Activated CD4-positive, alpha-beta T cell treated with anti-CD3 and anti-CD28 coated beads for 36 hours (primary cell): Measurements from ENCODE around the gene LUZP1. TPM values are rescaled to one million over a fixed set of nuclear protein-coding genes. Genes with fewer than 3 reads are reported as not detected.

Experiments
- ATAC-seq: fragments of 200-7000 bp; cut with Tn5 transposase; one replicate; pipeline ENCODE4 v1.10.0; 2021; ENCODE audit warnings: mild to moderate bottlenecking, moderate library complexity
- CTCF ChIA-PET: fragments of 350-600 bp; sonication (Branson Sonifier 250); formaldehyde crosslinking; loops from one replicate; lab custom pipeline; 2021; ENCODE audit warnings: antibody characterized with exemption; lab: Charles Lee
- POLR2A ChIA-PET: fragments of 350-600 bp; sonication (Branson Sonifier 250); formaldehyde crosslinking; loops from one replicate; lab custom pipeline; 2021; ENCODE audit warnings: antibody characterized with exemption, inconsistent platforms; lab: Charles Lee
- DNase-seq: peaks from one replicate; pipeline ENCODE4 v3.0.0-alpha.2; 2020
- H3K27ac Mint-ChIP-seq: one replicate; pipeline ENCODE4 v1.8.0; 2021; ENCODE audit warnings: mixed read lengths
- H3K27me3 Mint-ChIP-seq: one replicate; pipeline ENCODE4 v1.8.0; 2021; ENCODE audit warnings: mixed read lengths
- H3K36me3 Mint-ChIP-seq: one replicate; pipeline ENCODE4 v1.8.0; 2021; ENCODE audit warnings: low read depth, mixed read lengths
- H3K4me1 Mint-ChIP-seq: one replicate; pipeline ENCODE4 v1.8.0; 2021; ENCODE audit warnings: mixed read lengths
- H3K4me3 Mint-ChIP-seq: one replicate; pipeline ENCODE4 v1.8.0; 2021; ENCODE audit warnings: mild to moderate bottlenecking, moderate library complexity, mixed read lengths
- H3K9me3 Mint-ChIP-seq: one replicate; pipeline ENCODE4 v1.8.0; 2021; ENCODE audit warnings: low read depth, mixed read lengths
- intact Hi-C, 2 experiments: fragments of 100-400 bp; cut with DNase I in 1 of 2; cut with micrococcal nuclease in 1 of 2; formaldehyde crosslinking; loops; one replicate each; pipeline versions ENCODE4 v1.14.2 to v1.15.1; 2022 to 2024; cut with DNase I, micrococcal nuclease
- total RNA-seq, 2 experiments: library from RNA; stranded (reverse); gene quantifications; one replicate each; pipeline ENCODE4 v1.2.3, GENCODE V29; 2021

Gene LUZP1
- total RNA-seq = 10 to 100 TPM; 13.2 to 13.6 TPM

DNA sequence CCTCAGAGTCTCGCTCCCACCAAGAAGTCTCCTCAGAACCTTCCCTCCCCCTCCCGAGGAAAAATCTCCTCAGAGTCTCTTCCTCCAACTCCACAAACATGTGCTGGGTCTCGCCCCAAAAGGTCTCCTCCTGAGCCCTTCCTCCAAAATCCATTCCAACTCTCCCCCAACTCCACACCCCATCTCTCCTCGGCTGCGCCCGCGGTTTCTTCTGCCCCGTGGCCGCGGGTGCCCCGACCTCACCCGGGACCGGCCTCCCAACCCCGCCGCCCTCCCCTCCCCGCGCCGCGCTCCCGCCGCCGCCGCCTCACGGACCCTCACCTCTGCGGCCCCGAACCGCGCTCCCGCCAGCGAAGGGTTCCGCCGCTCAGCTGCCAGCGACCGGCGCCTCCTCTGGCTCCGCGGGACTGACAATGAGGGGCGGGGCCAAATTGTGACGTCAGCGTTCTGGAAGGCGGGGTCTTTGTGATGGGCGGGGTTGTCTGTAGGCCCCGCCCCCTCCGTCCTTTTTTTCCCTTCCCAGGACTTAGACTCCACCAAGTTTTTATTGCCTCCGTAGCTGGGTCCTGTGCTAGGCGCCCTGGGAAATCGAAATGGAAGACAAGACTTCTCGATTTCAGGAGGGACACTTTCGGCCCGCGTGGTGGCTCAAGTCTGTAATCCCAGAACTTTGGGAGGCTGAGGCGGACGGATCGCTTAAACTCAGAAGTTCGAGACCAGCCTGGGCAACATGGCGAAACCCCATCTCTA lies at the start of gene LUZP1:
Gene LUZP1 (minus strand): TSS at position 412 of the 750 bp plus-strand sequence.
- DNase-seq (peak; percentile 94), ATAC-seq (peak; percentile 85)
- ChIA-PET CTCF (interaction anchor here (0.6 to 2.1 kb wide), 3 partner anchors 9 to 288 kb away, joined by 3 to 9 read pairs (median 3); no protein-coding TSS in a partner anchor), POLR2A (no interaction called here)
- H3K27me3 Mint-ChIP-seq = no peaks in the 10 kb centered on the region
- no peaks in the 10 kb centered on the region for H3K9me3 Mint-ChIP-seq
- H3K4me1 Mint-ChIP-seq = peaks cover 27% of the 10 kb centered on the region
- H3K4me3 Mint-ChIP-seq = peak within 1 kb of the TSS; percentile 97
- H3K36me3 Mint-ChIP-seq = no peaks in the 10 kb centered on the region
- intact Hi-C loops = loop anchor here (1.0 to 5.0 kb wide), 9 partner anchors 20 to 632 kb away; partner anchors contain the start of genes KDM1A (in 2 of the 2), GALE (in 1 of the 2), RPL11 (in 1 of the 2) and TEX46 (in 1 of the 2)
- peak within 1 kb of the TSS; percentile 86 for H3K27ac Mint-ChIP-seq

DNA sequence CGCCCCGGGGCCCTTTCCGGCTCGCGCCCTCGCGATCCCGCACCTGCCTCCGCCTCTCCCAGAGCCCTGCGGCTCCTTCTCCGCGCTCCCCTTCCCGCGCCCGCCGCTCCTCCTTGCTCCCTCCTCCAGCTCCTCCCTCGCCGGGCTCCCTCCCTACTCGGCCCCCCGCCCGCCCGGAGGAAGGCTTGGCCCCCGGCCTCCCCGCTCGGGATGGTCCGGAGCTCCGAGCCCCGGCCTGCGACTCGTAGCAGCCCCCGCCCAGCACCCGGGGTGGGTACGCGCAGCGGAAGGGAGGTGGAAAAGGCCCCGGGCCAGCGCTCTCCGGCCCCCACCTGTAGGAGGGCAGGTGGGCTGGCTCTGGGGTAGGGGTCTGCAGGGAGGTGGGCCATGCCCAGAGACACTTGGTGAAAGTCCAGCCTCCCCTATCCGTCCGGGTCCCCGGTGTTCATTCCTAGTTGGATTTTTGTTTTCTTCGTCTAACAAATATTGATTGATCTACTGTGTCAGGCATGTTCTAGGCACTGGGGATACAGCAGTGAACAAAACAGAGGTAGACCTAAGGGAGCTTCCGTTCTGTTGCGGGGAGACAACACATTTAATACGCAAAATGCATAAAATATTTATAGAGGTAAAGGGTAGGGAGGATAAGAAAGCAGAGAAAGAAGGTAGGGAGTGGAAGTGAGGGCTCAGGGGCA lies 48.9 kb upstream of the LUZP1 start, which contains the start of gene HTR1D:
Gene HTR1D (minus strand): TSS at position 82 of the 695 bp plus-strand sequence. CDS start 23,283 bp downstream, outside the sequence.
- peak; percentile 19 for ATAC-seq
- Mint-ChIP-seq H3K36me3 (no peaks in the 10 kb centered on the region), H3K4me1 (peaks cover 2% of the 10 kb centered on the region), H3K27ac (no peak within 1 kb of the TSS), H3K27me3 (peaks cover 48% of the 10 kb centered on the region), H3K4me3 (peak within 1 kb of the TSS; percentile 1), H3K9me3 (no peaks in the 10 kb centered on the region)
- intact Hi-C loops = loop anchor here (2.0 to 10.0 kb wide), 3 partner anchors 60 to 187 kb away; no protein-coding TSS in a partner anchor
- ChIA-PET POLR2A (no interaction called here), CTCF (interaction anchor here (0.6 to 1.4 kb wide), 8 partner anchors 9 to 311 kb away, joined by 3 to 4 read pairs (median 3); no protein-coding TSS in a partner anchor)
- DNase-seq = peak; percentile 19

DNA sequence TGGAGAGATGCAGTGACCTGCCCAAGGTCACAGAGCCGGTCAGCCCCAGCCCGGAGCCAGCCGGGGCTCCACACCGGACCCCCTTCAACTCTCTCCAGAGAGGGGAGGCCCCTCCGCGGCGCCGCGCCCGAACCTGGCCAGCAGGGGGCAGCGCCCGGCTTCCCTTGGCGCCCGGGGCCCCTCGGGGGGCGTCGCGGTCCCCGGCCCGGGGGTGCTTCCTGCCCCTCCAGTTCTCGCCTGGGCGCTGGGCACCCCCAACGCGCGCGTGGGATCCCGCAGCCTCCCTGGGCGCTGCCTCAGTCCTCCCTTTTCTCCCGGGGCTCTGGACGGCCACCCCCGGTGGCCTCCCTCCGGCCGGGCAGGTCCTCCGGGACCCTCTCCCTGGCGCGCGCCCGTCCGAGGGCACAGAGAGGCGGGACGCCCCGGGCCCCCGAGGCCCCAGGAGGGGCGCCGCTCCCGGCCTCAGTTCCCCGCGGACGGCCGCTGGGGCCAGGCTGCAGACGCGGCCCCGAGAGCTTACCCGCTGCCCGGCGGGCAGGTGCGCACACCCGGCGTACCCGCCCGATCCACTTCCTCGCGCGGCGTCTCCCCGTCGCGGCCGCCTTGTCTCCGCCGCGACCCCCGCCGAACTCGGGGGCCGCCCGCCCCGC lies 48.2 kb upstream of the LUZP1 start:
- no peak overlapping the region for H3K27ac Mint-ChIP-seq
- H3K9me3 Mint-ChIP-seq = no peaks in the 10 kb centered on the region
- DNase-seq = peak; percentile 58
- no peaks in the 10 kb centered on the region for H3K36me3 Mint-ChIP-seq
- peak overlapping the region; percentile 1 for H3K4me3 Mint-ChIP-seq
- ATAC-seq = peak; percentile 68
- ChIA-PET POLR2A (no interaction called here), CTCF (interaction anchor here (0.6 to 1.6 kb wide), 11 partner anchors 8 to 323 kb away, joined by 3 to 5 read pairs (median 3); no protein-coding TSS in a partner anchor)
- H3K4me1 Mint-ChIP-seq = peaks cover 2% of the 10 kb centered on the region
- intact Hi-C loops = loop anchor here (2.0 to 10.0 kb wide), 3 partner anchors 60 to 188 kb away; no protein-coding TSS in a partner anchor
- peaks cover 50% of the 10 kb centered on the region for H3K27me3 Mint-ChIP-seq

DNA sequence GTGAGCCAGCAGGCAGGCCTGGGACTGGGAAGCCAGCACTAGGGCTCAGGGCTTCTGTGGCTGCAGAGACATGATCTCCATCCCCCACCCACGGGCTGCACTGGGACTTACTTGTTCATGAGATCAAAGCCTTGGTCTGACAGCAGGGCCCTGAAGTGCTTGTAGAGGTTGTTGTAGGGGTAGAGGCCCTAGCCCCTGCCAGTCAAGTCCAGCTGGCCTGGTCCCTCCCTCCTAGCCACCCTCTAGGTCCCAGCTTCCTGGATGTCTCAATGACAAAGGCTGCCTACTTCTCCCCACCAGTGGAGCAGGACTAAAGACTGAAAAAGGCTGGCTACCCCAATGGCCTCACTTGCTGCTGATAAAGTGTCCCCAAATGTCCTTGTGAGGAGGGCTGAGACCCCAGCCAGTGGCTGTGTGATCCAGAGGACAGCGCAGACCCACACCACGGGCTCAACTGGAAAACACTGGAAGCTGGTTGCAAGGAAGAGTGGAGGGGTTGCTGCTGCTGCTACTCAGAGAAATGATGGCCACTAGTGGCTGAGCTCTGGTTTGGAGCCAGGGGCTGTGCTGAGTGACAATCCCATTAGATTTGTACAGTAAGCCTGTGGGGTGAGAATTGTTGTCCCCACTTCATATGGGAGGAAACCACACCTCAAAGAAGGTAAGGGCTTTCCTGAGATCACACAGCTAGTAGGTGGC lies 47.2 kb upstream of the LUZP1 start:
- no peak for ATAC-seq
- peak; percentile 7 for DNase-seq
- no peak overlapping the region for H3K4me3 Mint-ChIP-seq
- ChIA-PET CTCF (interaction anchor here (0.6 to 1.6 kb wide), 9 partner anchors 16 to 446 kb away, joined by 3 to 5 read pairs (median 3); no protein-coding TSS in a partner anchor), POLR2A (no interaction called here)
- no peaks in the 10 kb centered on the region for H3K36me3 Mint-ChIP-seq
- H3K9me3 Mint-ChIP-seq = no peaks in the 10 kb centered on the region
- no peak overlapping the region for H3K27ac Mint-ChIP-seq
- H3K4me1 Mint-ChIP-seq = peaks cover 2% of the 10 kb centered on the region
- H3K27me3 Mint-ChIP-seq = peaks cover 56% of the 10 kb centered on the region
- intact Hi-C loops = loop anchor here (2.0 to 10.0 kb wide), 3 partner anchors 61 to 189 kb away; no protein-coding TSS in a partner anchor

DNA sequence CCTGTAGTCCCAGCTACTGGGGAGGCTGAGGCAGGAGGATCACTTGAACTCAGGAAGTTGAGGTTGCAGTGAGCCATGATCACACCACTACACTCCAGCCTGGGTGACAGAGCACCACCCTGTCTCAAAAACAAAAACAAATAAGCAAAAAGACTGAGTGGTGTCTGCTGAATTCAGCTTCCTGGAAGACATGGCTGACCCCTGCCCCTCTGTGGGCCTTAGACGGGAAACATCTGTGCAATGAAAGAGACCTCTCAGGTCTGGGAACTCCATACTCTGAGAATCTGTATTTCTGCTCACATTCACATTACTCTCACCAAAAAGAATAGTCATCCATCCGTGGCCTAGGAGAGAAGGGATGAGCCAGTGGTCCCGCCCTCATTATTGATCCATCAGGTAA lies 46.6 kb upstream of the LUZP1 start:
- intact Hi-C loops = loop anchor here (5.0 to 10.0 kb wide), 2 partner anchors 62 to 190 kb away; no protein-coding TSS in a partner anchor

DNA sequence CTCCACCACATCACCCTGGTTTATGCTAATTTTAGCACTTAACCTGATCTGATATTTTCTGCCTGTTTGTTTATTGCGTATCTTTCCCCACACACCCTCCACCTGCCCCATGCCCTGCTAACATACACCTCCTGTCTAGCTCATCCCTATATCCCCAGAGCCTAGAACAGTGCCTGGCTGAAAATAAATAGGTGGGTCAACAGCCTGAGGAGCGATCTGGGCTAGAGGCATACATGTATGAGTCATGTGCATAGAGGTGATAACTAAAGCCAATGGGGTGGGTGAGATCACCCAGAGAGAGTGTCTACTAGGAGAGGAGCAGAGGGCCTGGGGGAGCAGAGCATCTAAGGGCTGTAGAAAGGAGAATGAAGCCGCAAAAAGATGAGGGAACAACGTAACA lies 46.0 kb upstream of the LUZP1 start:
- H3K4me1 Mint-ChIP-seq = peaks cover 2% of the 10 kb centered on the region
- ChIA-PET POLR2A (no interaction called here), CTCF (interaction anchor here (0.8 kb wide), 1 partner anchor 158 kb away, joined by 3 read pairs; no protein-coding TSS in a partner anchor)
- no peaks in the 10 kb centered on the region for H3K9me3 Mint-ChIP-seq
- no peak overlapping the region for H3K27ac Mint-ChIP-seq
- intact Hi-C loops = loop anchor here (5.0 to 10.0 kb wide), 2 partner anchors 63 to 190 kb away; no protein-coding TSS in a partner anchor
- ATAC-seq (no peak), DNase-seq (no peak)
- no peak overlapping the region for H3K4me3 Mint-ChIP-seq
- H3K36me3 Mint-ChIP-seq = no peaks in the 10 kb centered on the region
- peaks cover 50% of the 10 kb centered on the region for H3K27me3 Mint-ChIP-seq

More for the DNA sequence above, 46.6 kb upstream of the LUZP1 start:
- Mint-ChIP-seq H3K27ac (no peak overlapping the region), H3K9me3 (no peaks in the 10 kb centered on the region), H3K4me1 (peaks cover 2% of the 10 kb centered on the region), H3K36me3 (no peaks in the 10 kb centered on the region), H3K4me3 (no peak overlapping the region), H3K27me3 (peaks cover 53% of the 10 kb centered on the region)
- POLR2A ChIA-PET = no interaction called here
- ATAC-seq (no peak), DNase-seq (no peak)
- CTCF ChIA-PET = interaction anchor here (0.9 to 1.6 kb wide), 3 partner anchors 31 to 83 kb away, joined by 3 to 5 read pairs (median 3); no protein-coding TSS in a partner anchor

DNA sequence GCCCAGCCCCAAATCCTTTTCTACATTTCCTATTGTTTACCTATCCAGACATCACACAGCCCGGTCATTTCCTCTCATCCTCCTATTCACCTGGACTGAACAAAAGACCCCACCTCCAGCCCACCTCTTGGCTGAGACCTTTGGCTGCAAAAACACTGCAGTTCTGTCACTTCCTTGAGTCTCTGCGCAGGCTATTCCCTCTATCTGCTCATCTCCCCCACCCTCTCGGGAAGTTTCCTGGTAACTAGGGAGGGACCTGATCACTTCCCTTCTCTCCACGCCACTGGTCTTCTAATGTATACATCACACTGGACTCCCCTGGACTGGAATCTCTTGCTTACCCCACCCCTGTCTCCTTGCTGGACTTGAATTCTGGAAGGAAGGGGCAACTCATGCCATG lies 43.3 kb upstream of the LUZP1 start:
- Mint-ChIP-seq H3K4me1 (no peaks in the 10 kb centered on the region), H3K27ac (no peak overlapping the region), H3K27me3 (peaks cover 36% of the 10 kb centered on the region), H3K36me3 (no peaks in the 10 kb centered on the region), H3K9me3 (no peaks in the 10 kb centered on the region), H3K4me3 (no peak overlapping the region)
- ChIA-PET CTCF (interaction anchor here (1.9 kb wide), 1 partner anchor 17 kb away, joined by 6 read pairs; no protein-coding TSS in a partner anchor), POLR2A (no interaction called here)
- ATAC-seq (no peak), DNase-seq (no peak)
- intact Hi-C loops = loop anchor here in 1 of 2 experiments (10.0 kb wide), 1 partner anchor 193 kb away; no protein-coding TSS in a partner anchor

DNA sequence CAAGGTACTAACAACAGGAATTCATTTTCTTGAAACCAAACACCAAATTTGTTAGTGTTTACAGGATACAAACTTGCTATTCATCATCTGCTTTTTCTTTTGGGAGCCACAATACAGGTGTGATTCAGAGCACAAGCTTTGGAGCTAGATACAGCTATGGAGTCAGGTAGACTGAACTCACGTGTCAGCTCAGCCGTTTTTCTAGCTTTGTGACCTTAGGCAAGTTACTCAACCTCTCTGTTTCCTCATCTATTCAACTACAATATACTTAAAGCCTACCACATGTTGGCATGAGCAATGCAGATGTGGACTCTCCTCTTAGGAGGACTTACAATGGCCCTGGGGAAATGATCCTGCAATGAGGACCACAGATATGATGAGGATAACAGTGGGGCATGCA lies 42.3 kb upstream of the LUZP1 start:
- ATAC-seq (no peak), DNase-seq (no peak)
- H3K9me3 Mint-ChIP-seq = no peaks in the 10 kb centered on the region
- CTCF ChIA-PET = interaction anchor here (0.8 to 1.9 kb wide), 5 partner anchors 16 to 184 kb away, joined by 3 to 9 read pairs (median 4); no protein-coding TSS in a partner anchor
- no peak overlapping the region for H3K4me3 Mint-ChIP-seq
- H3K27me3 Mint-ChIP-seq = peaks cover 35% of the 10 kb centered on the region
- H3K27ac Mint-ChIP-seq = no peak overlapping the region
- no peaks in the 10 kb centered on the region for H3K4me1 Mint-ChIP-seq
- intact Hi-C loops = loop anchor here in 1 of 2 experiments (10.0 kb wide), 1 partner anchor 194 kb away; no protein-coding TSS in a partner anchor
- POLR2A ChIA-PET = no interaction called here
- no peaks in the 10 kb centered on the region for H3K36me3 Mint-ChIP-seq

DNA sequence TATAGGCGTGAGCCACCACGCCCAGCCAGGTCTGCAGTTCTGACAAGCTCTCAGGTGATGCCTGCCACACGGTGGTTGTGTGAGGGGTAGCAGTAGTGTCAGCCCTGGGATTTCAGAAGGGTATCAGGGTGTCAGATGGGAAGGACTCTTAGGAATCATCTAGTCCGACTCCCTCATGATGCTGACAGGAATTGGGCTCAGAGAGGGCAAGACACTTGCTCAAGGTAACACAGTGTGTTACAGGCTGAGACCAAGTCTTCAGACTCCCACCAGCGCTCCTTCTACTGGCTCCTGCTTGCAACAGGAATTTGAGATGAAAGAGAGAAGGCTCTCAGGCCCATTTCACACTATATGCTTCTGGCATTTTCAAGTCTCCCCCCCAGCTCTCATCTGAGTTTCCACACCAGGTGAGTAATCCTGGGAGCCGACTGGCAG lies 41.7 kb upstream of the LUZP1 start:
- H3K4me1 Mint-ChIP-seq = no peaks in the 10 kb centered on the region
- intact Hi-C loops = loop anchor here in 1 of 2 experiments (10.0 kb wide), 1 partner anchor 194 kb away; no protein-coding TSS in a partner anchor
- H3K4me3 Mint-ChIP-seq = no peak overlapping the region
- ATAC-seq (no peak), DNase-seq (peak; percentile 31)
- H3K9me3 Mint-ChIP-seq = no peaks in the 10 kb centered on the region
- ChIA-PET CTCF (interaction anchor here (0.6 to 1.7 kb wide), 6 partner anchors 26 to 185 kb away, joined by 3 to 9 read pairs (median 4); no protein-coding TSS in a partner anchor), POLR2A (no interaction called here)
- H3K36me3 Mint-ChIP-seq = no peaks in the 10 kb centered on the region
- H3K27me3 Mint-ChIP-seq = peaks cover 30% of the 10 kb centered on the region
- H3K27ac Mint-ChIP-seq = no peak overlapping the region

DNA sequence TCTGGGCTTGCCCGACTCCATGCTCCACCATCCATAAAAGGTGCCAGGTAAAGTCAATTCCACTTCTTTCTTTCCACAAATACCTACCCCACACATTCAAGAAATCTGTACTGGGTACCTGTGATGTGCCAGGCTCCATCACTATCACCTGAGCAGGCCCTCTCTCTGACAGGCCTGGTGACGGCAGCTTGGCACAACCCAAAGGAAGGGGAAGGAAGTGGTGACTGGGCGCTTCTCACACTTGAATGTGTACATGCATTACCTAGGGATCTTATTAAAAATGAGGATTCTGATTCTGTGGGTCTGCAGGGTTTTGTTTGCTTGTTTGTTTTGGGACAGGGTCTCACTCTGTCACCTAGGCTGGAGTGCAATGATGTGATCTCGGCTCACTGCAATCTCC lies 41.1 kb upstream of the LUZP1 start:
- no peak for ATAC-seq
- H3K36me3 Mint-ChIP-seq = no peaks in the 10 kb centered on the region
- H3K4me1 Mint-ChIP-seq = no peaks in the 10 kb centered on the region
- ChIA-PET POLR2A (no interaction called here), CTCF (interaction anchor here (1.0 to 1.7 kb wide), 3 partner anchors 25 to 110 kb away, joined by 3 to 9 read pairs (median 4); no protein-coding TSS in a partner anchor)
- DNase-seq = no peak
- H3K27ac Mint-ChIP-seq = no peak overlapping the region
- intact Hi-C loops = loop anchor here in 1 of 2 experiments (10.0 kb wide), 1 partner anchor 195 kb away; no protein-coding TSS in a partner anchor
- H3K27me3 Mint-ChIP-seq = peaks cover 28% of the 10 kb centered on the region
- H3K9me3 Mint-ChIP-seq = no peaks in the 10 kb centered on the region
- H3K4me3 Mint-ChIP-seq = no peak overlapping the region
